Hepatocyte (in vitro differentiated cells): ENCODE measurements around the gene LDLRAD3. TPM values are rescaled to one million over a fixed set of nuclear protein-coding genes. Genes with fewer than 3 reads are reported as not detected.

Experiments used
- DNase-seq: peaks from one replicate; pipeline ENCODE4 v3.0.0-alpha.2; 2016; ENCODE audit warnings: low spot score
- H2AFZ ChIP-seq: fragments of 200-600 bp; sonication (generic); 2 replicates; pipeline ENCODE4 v1.6.0; 2016; ENCODE audit warnings: antibody characterized with exemption, mild to moderate bottlenecking
- H3K27ac ChIP-seq: fragments of 200-600 bp; sonication (generic); 2 replicates; pipeline ENCODE4 v1.5.1; 2016; ENCODE audit warnings: mild to moderate bottlenecking
- H3K27me3 ChIP-seq: fragments of 200-600 bp; sonication (generic); 2 replicates; pipeline ENCODE4 v1.6.1; 2016
- H3K36me3 ChIP-seq: fragments of 200-600 bp; sonication (generic); replicated peaks from 2 replicates; pipeline ENCODE4 v1.5.1; 2016; ENCODE audit warnings: low read depth; ENCODE audit not compliant: insufficient read depth
- H3K4me1 ChIP-seq: fragments of 200-600 bp; sonication (generic); 2 replicates; pipeline ENCODE4 v1.5.1; 2016; ENCODE audit warnings: mild to moderate bottlenecking, moderate library complexity; ENCODE audit not compliant: insufficient read depth
- H3K4me2 ChIP-seq: fragments of 200-600 bp; sonication (generic); 2 replicates; pipeline ENCODE4 v1.6.0; 2016
- H3K4me3 ChIP-seq: fragments of 200-600 bp; sonication (generic); 2 replicates; pipeline ENCODE4 v1.5.1; 2016; ENCODE audit warnings: mild to moderate bottlenecking
- H3K79me2 ChIP-seq: fragments of 200-600 bp; sonication (generic); 2 replicates; pipeline ENCODE4 v1.6.0; 2017; ENCODE audit warnings: mild to moderate bottlenecking
- H3K9me2 ChIP-seq: fragments of 200-600 bp; sonication (generic); replicated peaks from 2 replicates; pipeline ENCODE4 v1.6.0; 2017; ENCODE audit warnings: mild to moderate bottlenecking; ENCODE audit not compliant: insufficient read depth
- H3K9me3 ChIP-seq: fragments of 200-600 bp; sonication (generic); 2 replicates; pipeline ENCODE4 v1.5.1; 2016; ENCODE audit warnings: low read depth, mild to moderate bottlenecking
- H4K20me1 ChIP-seq: fragments of 200-600 bp; sonication (generic); 2 replicates; pipeline ENCODE4 v1.6.0; 2016; ENCODE audit warnings: mild to moderate bottlenecking; ENCODE audit not compliant: insufficient read depth, poor library complexity, severe bottlenecking
- CTCF ChIP-seq: fragments of 200-600 bp; sonication (generic); IDR thresholded peaks from 2 replicates; pipeline ENCODE4 v1.5.1; 2016; ENCODE audit warnings: antibody characterized with exemption, mild to moderate bottlenecking; ENCODE audit not compliant: poor library complexity
- EZH2 ChIP-seq: fragments of 200-600 bp; sonication (generic); IDR thresholded peaks from 2 replicates; pipeline ENCODE4 v1.6.1; 2016; ENCODE audit warnings: antibody characterized with exemption, mild to moderate bottlenecking, borderline replicate concordance
- EZH2phosphoT487 ChIP-seq: fragments of 200-600 bp; sonication (generic); IDR thresholded peaks from one replicate; pipeline ENCODE4 v1.6.1; 2018; ENCODE audit warnings: antibody characterized with exemption, mild to moderate bottlenecking, low read depth, moderate library complexity; ENCODE audit not compliant: unreplicated experiment, severe bottlenecking
- WGBS: methylation state at CpG from one replicate; pipeline ENCODE4 v1.1.6; 2016; ENCODE audit warnings: low lambda C conversion rate; ENCODE audit errors: missing lambda C conversion rate; 5-methylcytosine and 5-hydroxymethylcytosine counted together
- polyA plus RNA-seq: library from polyadenylated mRNA; unstranded; fragments of >200 nt; fragmentation: Nextera tagmentation; extraction: Ambion mirVana; gene quantifications from 2 replicates; pipeline ENCODE4 v1.2.1, GENCODE V29; 2016
- total RNA-seq: library from RNA; depleted of rRNA; stranded (reverse); fragments of >200 nt; gene quantifications from 2 replicates; pipeline ENCODE4 v1.2.3, GENCODE V29; 2014

LDLRAD3 gene
- total and polyA plus RNA-seq, 2 experiments from 2014 or later, result 12.2 TPM

GRCh38 chr11:35976434-35976833 lies 32.6 kb downstream of the LDLRAD3 start:
- Histone ChIP-seq H3K9me3 (no peaks in the 10 kb centered on the region), H3K4me1 (no peaks in the 10 kb centered on the region), H3K4me2 (no peak overlapping the region), H3K27me3 (no peaks in the 10 kb centered on the region), H2AFZ (no peak overlapping the region), H3K36me3 (no peaks in the 10 kb centered on the region), H3K9me2 (no peaks in the 10 kb centered on the region), H4K20me1 (no peaks in the 10 kb centered on the region), H3K4me3 (no peak overlapping the region), H3K79me2 (peaks cover 9% of the 10 kb centered on the region), H3K27ac (no peak overlapping the region)
- WGBS, result 96% methylated on average over 6 of the region's 6 CpGs
- DNase-seq, result no peak
- no peak for TF ChIP-seq CTCF
- TF ChIP-seq EZH2, result no peak
- no peak for TF ChIP-seq EZH2phosphoT487

- Histone ChIP-seq H3K36me3 (no peaks in the 10 kb centered on the region), H3K9me3 (no peaks in the 10 kb centered on the region), H2AFZ (no peak overlapping the region), H3K27ac (no peak overlapping the region), H3K4me2 (no peak overlapping the region), H3K4me3 (no peak overlapping the region), H4K20me1 (no peaks in the 10 kb centered on the region), H3K4me1 (no peaks in the 10 kb centered on the region), H3K9me2 (no peaks in the 10 kb centered on the region), H3K27me3 (no peaks in the 10 kb centered on the region), H3K79me2 (peaks cover 10% of the 10 kb centered on the region)
- TF ChIP-seq CTCF, result no peak
- no peak for TF ChIP-seq EZH2
- no peak for TF ChIP-seq EZH2phosphoT487
- DNase-seq, result no peak
- WGBS, result 36% methylated on average over 6 of the region's 6 CpGs
These were observed 34.3 kb downstream of the LDLRAD3 start for GRCh38 chr11:35978183-35978582.

GRCh38 chr11:35978891-35979290 lies 35.0 kb downstream of the LDLRAD3 start:
- no peaks in the 10 kb centered on the region for H3K9me3 ChIP-seq
- no peak for DNase-seq
- WGBS, result 88% methylated on average over 4 of the region's 4 CpGs
- no peaks in the 10 kb centered on the region for H3K27me3 ChIP-seq
- no peak overlapping the region for H3K4me2 ChIP-seq
- H3K4me3 ChIP-seq, result no peak overlapping the region
- peaks cover 8% of the 10 kb centered on the region for H3K79me2 ChIP-seq
- no peaks in the 10 kb centered on the region for H3K36me3 ChIP-seq
- H2AFZ ChIP-seq, result no peak overlapping the region
- TF ChIP-seq CTCF (no peak), EZH2 (no peak), EZH2phosphoT487 (no peak)
- H3K9me2 ChIP-seq, result no peaks in the 10 kb centered on the region
- no peak overlapping the region for H3K27ac ChIP-seq
- no peaks in the 10 kb centered on the region for H3K4me1 ChIP-seq
- H4K20me1 ChIP-seq, result no peaks in the 10 kb centered on the region
